Ectodermal cell (in vitro differentiated cells): ENCODE results near the gene PIEZO1. TPM values are rescaled to one million over a fixed set of nuclear protein-coding genes. Genes with fewer than 3 reads are reported as not detected.
A peak's percentile ranks its signal among the peaks of the same experiment; 100 is the strongest.

Source experiments
- H3K27ac ChIP-seq: 2 replicates; pipeline ENCODE4 v1.7.0; 2013; ENCODE audit warnings: mild to moderate bottlenecking, low read depth, low read length; ENCODE audit not compliant: insufficient read depth, poor library complexity, severe bottlenecking
- H3K27me3 ChIP-seq: 2 replicates; pipeline ENCODE4 v1.7.0; 2013; ENCODE audit warnings: mild to moderate bottlenecking, low read length; ENCODE audit not compliant: insufficient read depth, control insufficient read depth, poor library complexity, severe bottlenecking
- H3K36me3 ChIP-seq: one replicate; pipeline ENCODE4 v1.7.0; 2013; ENCODE audit warnings: low read length; ENCODE audit not compliant: control insufficient read depth, insufficient read depth
- H3K4me1 ChIP-seq: one replicate; pipeline ENCODE4 v1.7.0; 2013; ENCODE audit warnings: low read length; ENCODE audit not compliant: control insufficient read depth, insufficient read depth
- H3K4me3 ChIP-seq: 2 replicates; pipeline ENCODE4 v1.7.0; 2013; ENCODE audit warnings: low read depth, low read length, control low read depth; ENCODE audit not compliant: insufficient read depth
- H3K9me3 ChIP-seq: 2 replicates; pipeline ENCODE4 v1.7.0; 2013; ENCODE audit warnings: mild to moderate bottlenecking, low read length, moderate library complexity; ENCODE audit not compliant: control insufficient read depth
- WGBS, 2 experiments: methylation state at CpG; one replicate each; pipeline ENCODE4 v1.1.7; 2013; ENCODE audit warnings: missing lambda C conversion rate in 2 of 2; 5-methylcytosine and 5-hydroxymethylcytosine counted together
- polyA plus RNA-seq, 4 experiments: library from polyadenylated mRNA; stranded (reverse); fragments of 50-300 nt; gene quantifications; one replicate each; pipeline ENCODE4 v1.2.3, GENCODE V29; 2013

PIEZO1 gene
- 8.1 TPM for polyA plus RNA-seq (2013, experiment 1 of 4)
- 11.9 TPM for polyA plus RNA-seq (2013, experiment 2 of 4)
- polyA plus RNA-seq (2013, experiment 3 of 4) = 12.8 TPM
- polyA plus RNA-seq (2013, experiment 4 of 4) = 10.1 TPM

- Histone ChIP-seq H3K27ac (no peak within 1 kb of the TSS), H3K36me3 (no peaks in the 10 kb centered on the region), H3K27me3 (peaks cover 43% of the 10 kb centered on the region), H3K4me3 (peak within 1 kb of the TSS; percentile 32), H3K9me3 (no peaks in the 10 kb centered on the region), H3K4me1 (peaks cover 5% of the 10 kb centered on the region)
- whole genome bisulfite sequencing, 2 experiments = 8 to 9% methylated on average over 110 of the region's 110 CpGs
These were observed at the start of gene PIEZO1 for GRCh38 chr16:88785106-88785924. PIEZO1 (minus strand) TSS chr16:88785220; CDS start chr16:88784964, 256 bp downstream.

- no peak overlapping the region for H3K27ac ChIP-seq
- H3K4me3 ChIP-seq = no peak overlapping the region
- H3K27me3 ChIP-seq = no peaks in the 10 kb centered on the region
- no peaks in the 10 kb centered on the region for H3K4me1 ChIP-seq
- H3K36me3 ChIP-seq = peaks cover 3% of the 10 kb centered on the region
- WGBS, 2 experiments = 91 to 92% methylated on average over 13 of the region's 13 CpGs
- H3K9me3 ChIP-seq = no peaks in the 10 kb centered on the region
These were observed 49.6 kb upstream of the PIEZO1 start for GRCh38 chr16:88834670-88835069.

GRCh38 chr16:88833086-88833485 lies 48.1 kb upstream of the PIEZO1 start:
- H3K4me1 ChIP-seq = no peaks in the 10 kb centered on the region
- 96% methylated on average over 13 of the region's 13 CpGs for WGBS, 2 experiments
- no peak overlapping the region for H3K4me3 ChIP-seq
- no peaks in the 10 kb centered on the region for H3K36me3 ChIP-seq
- H3K9me3 ChIP-seq = no peaks in the 10 kb centered on the region
- no peak overlapping the region for H3K27ac ChIP-seq
- H3K27me3 ChIP-seq = no peaks in the 10 kb centered on the region

- no peaks in the 10 kb centered on the region for H3K4me1 ChIP-seq
- no peaks in the 10 kb centered on the region for H3K9me3 ChIP-seq
- no peak overlapping the region for H3K27ac ChIP-seq
- H3K27me3 ChIP-seq = no peaks in the 10 kb centered on the region
- WGBS, 2 experiments = 82% methylated on average over 13 of the region's 13 CpGs
- H3K36me3 ChIP-seq = no peaks in the 10 kb centered on the region
- H3K4me3 ChIP-seq = no peak overlapping the region
These were observed 46.8 kb upstream of the PIEZO1 start for GRCh38 chr16:88831838-88832237.

- H3K27ac ChIP-seq = no peak overlapping the region
- 94 to 95% methylated on average over 14 of the region's 14 CpGs for WGBS, 2 experiments
These were observed 45.8 kb upstream of the PIEZO1 start for GRCh38 chr16:88830783-88831182.

GRCh38 chr16:88830258-88830657 lies 45.2 kb upstream of the PIEZO1 start:
- no peaks in the 10 kb centered on the region for H3K27me3 ChIP-seq
- 91 to 92% methylated on average over 11 of the region's 11 CpGs for WGBS, 2 experiments
- no peaks in the 10 kb centered on the region for H3K9me3 ChIP-seq
- H3K27ac ChIP-seq = no peak overlapping the region
- no peaks in the 10 kb centered on the region for H3K4me1 ChIP-seq
- no peaks in the 10 kb centered on the region for H3K36me3 ChIP-seq
- H3K4me3 ChIP-seq = no peak overlapping the region

More at GRCh38 chr16:88830783-88831182, 45.8 kb upstream of the PIEZO1 start:
- Histone ChIP-seq H3K9me3 (no peaks in the 10 kb centered on the region), H3K36me3 (no peaks in the 10 kb centered on the region), H3K27me3 (no peaks in the 10 kb centered on the region), H3K4me1 (no peaks in the 10 kb centered on the region), H3K4me3 (no peak overlapping the region)

GRCh38 chr16:88828711-88829110 lies 43.7 kb upstream of the PIEZO1 start:
- no peak overlapping the region for H3K4me3 ChIP-seq
- no peaks in the 10 kb centered on the region for H3K27me3 ChIP-seq
- H3K36me3 ChIP-seq = no peaks in the 10 kb centered on the region
- H3K9me3 ChIP-seq = no peaks in the 10 kb centered on the region
- WGBS, 2 experiments = 91% methylated on average over 24 of the region's 24 CpGs
- H3K27ac ChIP-seq = no peak overlapping the region
- no peaks in the 10 kb centered on the region for H3K4me1 ChIP-seq

GRCh38 chr16:88827727-88828126 lies 42.7 kb upstream of the PIEZO1 start:
- no peak overlapping the region for H3K27ac ChIP-seq
- no peaks in the 10 kb centered on the region for H3K4me1 ChIP-seq
- no peaks in the 10 kb centered on the region for H3K36me3 ChIP-seq
- no peak overlapping the region for H3K4me3 ChIP-seq
- WGBS, 2 experiments = 94 to 95% methylated on average over 21 of the region's 21 CpGs
- H3K9me3 ChIP-seq = no peaks in the 10 kb centered on the region
- no peaks in the 10 kb centered on the region for H3K27me3 ChIP-seq

GRCh38 chr16:88826070-88826840 lies 41.2 kb upstream of the PIEZO1 start:
- Histone ChIP-seq H3K36me3 (no peaks in the 10 kb centered on the region), H3K27me3 (no peaks in the 10 kb centered on the region), H3K27ac (no peak overlapping the region), H3K4me1 (no peaks in the 10 kb centered on the region), H3K9me3 (no peaks in the 10 kb centered on the region), H3K4me3 (no peak overlapping the region)
- WGBS, 2 experiments = 94 to 95% methylated on average over 26 of the region's 26 CpGs

- 89 to 93% methylated on average over 12 of the region's 12 CpGs for WGBS, 2 experiments
- H3K9me3 ChIP-seq = no peaks in the 10 kb centered on the region
- no peaks in the 10 kb centered on the region for H3K36me3 ChIP-seq
- no peaks in the 10 kb centered on the region for H3K4me1 ChIP-seq
- no peak overlapping the region for H3K4me3 ChIP-seq
- H3K27ac ChIP-seq = no peak overlapping the region
- H3K27me3 ChIP-seq = no peaks in the 10 kb centered on the region
These were observed 40.1 kb upstream of the PIEZO1 start for GRCh38 chr16:88825146-88825545.
